ENCODE data around the gene RIPOR2. TPM values are rescaled to one million over a fixed set of nuclear protein-coding genes. Genes with fewer than 3 reads are reported as not detected.

RIPOR2 gene
- total and polyA plus RNA-seq, 2 experiments from 2014 or later = 9.5 to 22.5 TPM

DNA sequence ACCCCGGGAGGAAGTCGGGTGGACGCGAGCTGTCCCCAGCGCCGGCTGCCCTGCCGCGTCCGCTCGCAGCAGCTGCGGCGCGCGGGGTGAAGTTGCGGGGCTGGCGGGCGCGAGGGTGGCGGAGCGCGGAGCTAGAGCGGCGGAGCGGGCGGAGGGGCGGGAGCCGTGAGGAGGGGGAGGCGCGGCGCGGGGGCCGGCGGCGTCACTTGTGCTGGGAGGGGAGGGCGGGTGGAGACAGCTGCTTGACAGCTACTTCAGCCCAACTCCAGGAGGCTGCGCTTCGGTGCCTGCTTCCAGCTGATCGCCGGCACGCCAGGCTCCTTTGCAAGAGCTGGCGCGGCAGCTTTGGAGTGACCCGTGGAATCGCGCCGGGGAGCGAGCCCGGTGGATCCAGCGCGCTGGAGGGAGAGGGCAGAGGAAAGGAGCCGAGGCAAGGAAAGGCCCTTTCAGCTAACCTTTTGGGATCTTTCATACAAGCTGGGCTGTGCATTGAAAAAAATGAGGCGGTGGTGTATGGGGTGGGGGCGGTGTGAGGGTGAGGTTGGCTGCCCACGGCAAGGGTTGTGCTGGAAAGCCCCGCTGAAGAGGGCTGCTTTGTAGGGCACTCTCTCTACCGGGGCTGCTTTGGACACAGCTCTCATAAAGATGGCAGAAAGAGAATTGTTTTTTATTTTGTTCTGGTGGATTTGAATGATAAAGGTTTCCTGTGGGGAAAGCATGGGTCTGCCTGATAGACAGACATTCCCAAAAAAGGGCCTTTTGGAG lies 24.6 kb downstream of the RIPOR2 start:
- Histone ChIP-seq H3K36me3 (ENCODE audit: insufficient read depth) (no peaks in the 10 kb centered on the region), H3K27me3 (ENCODE audit: insufficient read depth) (peaks cover 46% of the 10 kb centered on the region), H3K9me2 (ENCODE audit: insufficient read depth) (peaks cover 7% of the 10 kb centered on the region; the same call in 1 of the 2 replicates), H3K4me2 (peak overlapping the region; percentile 100), H3F3A (replicated peaks; ENCODE audit: low read depth) (no peaks in the 10 kb centered on the region; the same call in 1 of the 2 replicates), H4K20me1 (replicated peaks; ENCODE audit: insufficient read depth) (peaks cover 8% of the 10 kb centered on the region; the same call in 1 of the 2 replicates), H3K27ac (ENCODE audit: low read depth) (no peak overlapping the region), H3K4me1 (ENCODE audit: insufficient read depth) (peaks cover 43% of the 10 kb centered on the region), H2AFZ (peak overlapping the region; percentile 84), H3K4me3 (peak overlapping the region; percentile 92), H3K79me2 (replicated peaks; ENCODE audit: insufficient read depth) (peaks cover 5% of the 10 kb centered on the region)
- Mint-ChIP-seq H3K27me3 (ENCODE audit: insufficient read depth, low read depth, poor library complexity) (peaks cover 35% of the 10 kb centered on the region), H3K4me1 (peaks cover 39% of the 10 kb centered on the region), H3K4me3 (peak overlapping the region; percentile 83), H3K9me3 (no peaks in the 10 kb centered on the region; the same call in 2 of the 3 replicates), H3K36me3 (ENCODE audit: low read depth) (0 out of 3 replicates have a peak, but pooled peaks cover 3% of the 10 kb centered on the region), H3K27ac (no peak overlapping the region)
- DNase-seq (ENCODE audit: low spot score) (peak; percentile 83), ATAC-seq (peak; percentile 75)
- TF ChIP-seq POLR2AphosphoS5 (IDR thresholded peaks at IDR 0.05; ENCODE audit: low read depth) = no peak
- TF ChIP-seq CREB1 (CRISPR knock-in tag; IDR thresholded peaks at IDR 0.05; ENCODE audit: low read depth) = peak; percentile 49; the same call in 1 of the 2 replicates

DNA sequence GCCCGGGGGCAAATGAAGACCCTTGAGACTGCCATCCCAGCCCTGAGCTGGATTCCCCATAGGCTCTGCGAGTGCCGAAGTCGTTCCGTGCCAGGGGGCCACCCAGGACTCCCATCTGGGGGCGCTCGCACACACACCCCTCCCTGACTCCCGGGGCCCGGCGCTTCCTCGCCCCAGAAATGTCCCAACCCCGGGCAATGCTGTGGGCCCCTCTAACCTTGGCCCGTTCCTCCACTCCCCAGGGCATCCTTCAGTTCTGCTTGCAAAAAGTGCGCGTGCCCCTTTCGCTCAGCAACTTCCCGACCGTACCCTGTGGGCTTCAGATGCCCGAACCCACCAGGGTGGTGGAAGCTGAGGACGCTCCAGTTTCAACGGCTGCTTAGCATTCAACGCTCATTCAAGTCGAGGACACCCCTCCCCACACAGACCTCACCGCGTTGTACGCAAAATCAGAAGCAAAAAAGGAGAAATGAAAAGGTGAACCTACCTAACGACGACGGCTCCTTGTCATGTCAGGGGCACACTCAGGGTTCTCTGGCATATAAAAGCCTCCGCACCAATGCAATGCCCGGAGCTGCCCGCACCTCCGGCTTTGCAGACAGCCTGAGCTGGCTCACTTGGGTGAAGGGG lies 25.3 kb downstream of the RIPOR2 start:
- Histone ChIP-seq H3K4me3 (peak overlapping the region; percentile 92), H3K4me1 (ENCODE audit: insufficient read depth) (peaks cover 43% of the 10 kb centered on the region), H3F3A (replicated peaks; ENCODE audit: low read depth) (no peaks in the 10 kb centered on the region; the same call in 1 of the 2 replicates), H3K27me3 (ENCODE audit: insufficient read depth) (peaks cover 46% of the 10 kb centered on the region), H3K79me2 (replicated peaks; ENCODE audit: insufficient read depth) (peaks cover 5% of the 10 kb centered on the region; the same call in 1 of the 2 replicates), H2AFZ (peak overlapping the region; percentile 84), H4K20me1 (replicated peaks; ENCODE audit: insufficient read depth) (peaks cover 8% of the 10 kb centered on the region; the same call in 1 of the 2 replicates), H3K9me2 (ENCODE audit: insufficient read depth) (peaks cover 12% of the 10 kb centered on the region; the same call in 1 of the 2 replicates), H3K27ac (ENCODE audit: low read depth) (no peak overlapping the region), H3K4me2 (peak overlapping the region; percentile 100), H3K36me3 (ENCODE audit: insufficient read depth) (no peaks in the 10 kb centered on the region)
- Mint-ChIP-seq H3K27ac (no peak overlapping the region), H3K4me3 (peak overlapping the region; percentile 83), H3K4me1 (peaks cover 39% of the 10 kb centered on the region), H3K27me3 (ENCODE audit: insufficient read depth, low read depth, poor library complexity) (peaks cover 35% of the 10 kb centered on the region), H3K9me3 (no peaks in the 10 kb centered on the region; the same call in 2 of the 3 replicates), H3K36me3 (ENCODE audit: low read depth) (no peaks in the 10 kb centered on the region)
- TF ChIP-seq CREB1 (CRISPR knock-in tag; IDR thresholded peaks at IDR 0.05; ENCODE audit: low read depth) = no peak
- TF ChIP-seq, protein P1, sequence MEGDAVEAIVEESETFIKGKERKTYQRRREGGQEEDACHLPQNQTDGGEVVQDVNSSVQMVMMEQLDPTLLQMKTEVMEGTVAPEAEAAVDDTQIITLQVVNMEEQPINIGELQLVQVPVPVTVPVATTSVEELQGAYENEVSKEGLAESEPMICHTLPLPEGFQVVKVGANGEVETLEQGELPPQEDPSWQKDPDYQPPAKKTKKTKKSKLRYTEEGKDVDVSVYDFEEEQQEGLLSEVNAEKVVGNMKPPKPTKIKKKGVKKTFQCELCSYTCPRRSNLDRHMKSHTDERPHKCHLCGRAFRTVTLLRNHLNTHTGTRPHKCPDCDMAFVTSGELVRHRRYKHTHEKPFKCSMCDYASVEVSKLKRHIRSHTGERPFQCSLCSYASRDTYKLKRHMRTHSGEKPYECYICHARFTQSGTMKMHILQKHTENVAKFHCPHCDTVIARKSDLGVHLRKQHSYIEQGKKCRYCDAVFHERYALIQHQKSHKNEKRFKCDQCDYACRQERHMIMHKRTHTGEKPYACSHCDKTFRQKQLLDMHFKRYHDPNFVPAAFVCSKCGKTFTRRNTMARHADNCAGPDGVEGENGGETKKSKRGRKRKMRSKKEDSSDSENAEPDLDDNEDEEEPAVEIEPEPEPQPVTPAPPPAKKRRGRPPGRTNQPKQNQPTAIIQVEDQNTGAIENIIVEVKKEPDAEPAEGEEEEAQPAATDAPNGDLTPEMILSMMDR (conservative IDR thresholded peaks at IDR 0.05; ENCODE audit: low read depth in 2 of 2) = peak; percentile 23 to 52; a peak in 2 of 4 replicates
- TF ChIP-seq EZH2 (IDR thresholded peaks at IDR 0.05; ENCODE audit: low read depth, unreplicated experiment) = no peak
- peak; percentile 62 for ATAC-seq
- DNase-seq (ENCODE audit: low spot score) = peak; percentile 64

Data from GM23338 (cell line).